Fibroblast of mammary gland (primary cell): Measurements from ENCODE around the gene GCN1.

Experiments
- DNase-seq: peaks from one replicate; pipeline ENCODE4 v3.0.0-alpha.2; 2010; ENCODE audit warnings: low read depth
- H3K4me3 ChIP-seq: 2 replicates; pipeline ENCODE4 v1.5.1; 2011; ENCODE audit warnings: low read depth, mild to moderate bottlenecking, low read length, moderate library complexity; ENCODE audit not compliant: control insufficient read depth
- TF ChIP-seq, protein P1 (sequence below): conservative IDR thresholded peaks from 2 replicates; pipeline ENCODE4 v1.5.1; 2011; ENCODE audit warnings: low read depth, low read length, inconsistent platforms; ENCODE audit not compliant: control insufficient read depth, insufficient read depth

The GCN1 gene

DNA sequence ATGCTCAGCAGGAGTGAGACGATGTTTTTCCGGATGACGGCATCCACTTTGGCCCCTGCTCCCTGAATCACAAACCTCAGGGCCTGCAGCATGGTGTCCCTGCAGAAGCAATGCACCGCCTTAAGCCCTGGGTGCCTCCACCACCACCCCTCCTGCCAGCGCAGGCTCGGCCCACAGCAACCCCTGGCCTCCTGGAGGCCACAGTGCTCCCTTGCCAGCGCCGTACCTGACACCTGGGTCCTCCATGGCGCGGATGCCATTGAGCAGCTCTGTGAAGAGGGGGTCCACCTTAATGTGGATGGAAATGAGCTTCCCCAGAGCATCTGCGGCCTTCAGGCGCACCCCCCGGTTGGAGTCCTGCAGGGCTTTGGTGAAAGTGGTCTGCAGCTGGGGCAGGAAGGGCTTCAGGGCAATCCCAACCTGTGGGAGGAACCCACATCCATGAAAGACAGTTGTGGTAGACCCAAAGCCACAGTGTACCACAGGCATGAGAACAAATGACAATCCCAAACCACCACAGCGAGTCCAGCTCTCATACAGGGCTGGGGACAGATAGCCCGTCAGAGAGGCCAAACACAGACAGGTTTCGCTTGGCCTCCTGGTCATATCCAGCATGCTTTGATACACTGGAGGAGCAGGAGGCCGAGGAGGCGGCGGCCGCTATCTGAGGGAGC, 60.1 kb downstream of the GCN1 start:
- TF ChIP-seq, protein P1, sequence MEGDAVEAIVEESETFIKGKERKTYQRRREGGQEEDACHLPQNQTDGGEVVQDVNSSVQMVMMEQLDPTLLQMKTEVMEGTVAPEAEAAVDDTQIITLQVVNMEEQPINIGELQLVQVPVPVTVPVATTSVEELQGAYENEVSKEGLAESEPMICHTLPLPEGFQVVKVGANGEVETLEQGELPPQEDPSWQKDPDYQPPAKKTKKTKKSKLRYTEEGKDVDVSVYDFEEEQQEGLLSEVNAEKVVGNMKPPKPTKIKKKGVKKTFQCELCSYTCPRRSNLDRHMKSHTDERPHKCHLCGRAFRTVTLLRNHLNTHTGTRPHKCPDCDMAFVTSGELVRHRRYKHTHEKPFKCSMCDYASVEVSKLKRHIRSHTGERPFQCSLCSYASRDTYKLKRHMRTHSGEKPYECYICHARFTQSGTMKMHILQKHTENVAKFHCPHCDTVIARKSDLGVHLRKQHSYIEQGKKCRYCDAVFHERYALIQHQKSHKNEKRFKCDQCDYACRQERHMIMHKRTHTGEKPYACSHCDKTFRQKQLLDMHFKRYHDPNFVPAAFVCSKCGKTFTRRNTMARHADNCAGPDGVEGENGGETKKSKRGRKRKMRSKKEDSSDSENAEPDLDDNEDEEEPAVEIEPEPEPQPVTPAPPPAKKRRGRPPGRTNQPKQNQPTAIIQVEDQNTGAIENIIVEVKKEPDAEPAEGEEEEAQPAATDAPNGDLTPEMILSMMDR: no peak
- no peak for DNase-seq
- no peak overlapping the region for H3K4me3 ChIP-seq

DNA sequence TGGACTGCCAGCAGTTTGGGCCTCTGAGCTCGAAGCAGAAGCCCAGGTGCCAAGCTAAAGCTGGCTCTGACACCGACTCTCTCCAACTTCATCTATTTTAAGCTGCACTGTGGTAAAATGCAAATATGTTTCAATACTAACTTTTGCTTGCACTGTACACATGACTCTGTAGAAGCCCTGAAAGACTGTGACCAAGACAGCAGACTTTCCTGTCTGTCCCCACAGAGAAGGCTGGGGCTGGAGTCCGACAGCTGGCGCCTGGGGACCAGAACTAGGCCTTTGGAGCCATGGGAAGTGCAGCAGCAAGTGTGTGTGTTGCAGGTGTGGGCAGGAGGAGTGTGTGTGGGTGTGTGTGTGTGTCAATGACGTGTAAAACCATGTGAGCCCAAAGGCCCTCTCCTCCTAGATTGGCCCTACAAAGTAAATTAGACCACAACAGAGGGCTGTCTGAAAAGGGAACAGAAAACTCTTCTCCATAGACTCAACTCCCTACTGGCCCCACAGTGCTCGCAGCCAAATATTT, 61.6 kb downstream of the GCN1 start:
- TF ChIP-seq, protein P1: no peak
- DNase-seq: no peak
- H3K4me3 ChIP-seq: no peak overlapping the region

DNA sequence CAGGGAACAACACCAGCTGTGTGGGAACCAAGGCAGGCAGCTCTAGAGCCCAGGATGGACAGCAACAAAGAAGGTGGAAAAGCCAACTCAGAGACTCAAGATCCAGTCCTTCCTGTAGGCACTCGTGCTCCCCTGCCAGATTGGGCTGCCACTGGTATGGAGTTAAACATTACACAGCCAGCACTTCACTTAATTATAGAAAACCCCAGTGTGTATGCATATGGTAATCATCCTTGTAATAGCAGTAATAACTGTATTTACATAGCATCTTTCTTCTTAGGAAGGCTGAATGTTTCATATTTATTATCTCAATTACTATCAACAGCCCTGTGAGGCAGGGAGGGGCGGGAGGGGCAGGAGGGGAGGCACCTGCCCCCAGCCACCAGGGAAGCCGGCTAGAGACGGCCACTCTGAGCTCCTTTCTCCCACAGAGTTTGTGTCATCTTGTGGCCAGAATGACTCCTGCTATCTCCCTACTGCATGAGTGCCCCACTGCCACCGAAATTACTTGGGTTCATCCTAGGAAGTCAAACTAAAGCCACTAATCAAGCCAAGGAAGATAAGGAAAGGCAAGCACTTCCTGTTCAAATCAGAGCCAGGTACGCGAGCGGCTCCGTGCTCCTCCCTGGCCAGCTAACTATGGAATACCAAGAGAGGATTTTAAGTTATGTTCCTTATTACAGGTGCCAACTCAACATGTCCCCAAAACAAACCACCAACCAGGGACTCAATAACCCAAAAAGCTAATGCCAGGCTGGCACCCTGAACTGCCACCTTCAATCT, 62.3 kb downstream of the GCN1 start:
- no peak overlapping the region for H3K4me3 ChIP-seq
- no peak for DNase-seq
- TF ChIP-seq, protein P1: no peak

DNA sequence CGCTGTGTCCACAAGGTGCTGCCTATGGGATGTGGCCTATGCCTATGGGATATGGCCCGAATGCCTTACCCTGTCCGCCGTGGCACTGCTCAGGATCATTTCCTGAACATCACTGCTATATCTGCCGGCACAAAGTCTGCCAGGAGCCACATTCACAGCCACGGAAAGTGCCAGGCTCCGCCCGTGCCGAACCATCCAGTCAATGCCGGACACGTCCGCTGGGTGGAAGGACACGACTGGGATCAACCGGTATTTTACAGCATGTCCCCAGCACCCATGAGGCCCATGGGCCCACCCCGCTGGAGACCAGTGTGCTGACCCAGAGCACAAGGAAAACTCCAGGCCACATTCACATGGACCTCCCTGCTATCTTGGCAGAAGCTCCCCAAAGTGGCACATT, 63.4 kb downstream of the GCN1 start:
- H3K4me3 ChIP-seq: no peak overlapping the region
- DNase-seq: no peak
- TF ChIP-seq, protein P1: no peak

DNA sequence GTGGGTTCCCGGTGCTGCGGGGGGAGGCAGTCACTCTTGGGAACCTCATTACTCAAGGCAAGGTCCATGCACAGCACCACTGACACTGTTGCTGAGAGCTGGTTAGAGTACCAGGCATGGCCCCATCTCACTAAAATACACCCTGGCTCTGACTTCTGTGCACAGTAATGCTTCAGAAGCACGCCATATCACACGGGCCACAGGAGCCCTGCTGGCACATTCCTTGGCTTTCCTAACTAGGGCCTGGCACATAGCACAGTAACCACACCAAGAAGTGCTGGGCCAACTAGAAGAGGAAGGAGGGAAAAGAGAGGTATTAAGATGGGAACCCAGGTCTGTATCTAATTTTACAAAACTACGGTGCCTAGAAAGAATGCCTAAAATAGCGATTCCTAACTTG, 64.5 kb downstream of the GCN1 start:
- H3K4me3 ChIP-seq: no peak overlapping the region
- DNase-seq: no peak
- TF ChIP-seq, protein P1: no peak

DNA sequence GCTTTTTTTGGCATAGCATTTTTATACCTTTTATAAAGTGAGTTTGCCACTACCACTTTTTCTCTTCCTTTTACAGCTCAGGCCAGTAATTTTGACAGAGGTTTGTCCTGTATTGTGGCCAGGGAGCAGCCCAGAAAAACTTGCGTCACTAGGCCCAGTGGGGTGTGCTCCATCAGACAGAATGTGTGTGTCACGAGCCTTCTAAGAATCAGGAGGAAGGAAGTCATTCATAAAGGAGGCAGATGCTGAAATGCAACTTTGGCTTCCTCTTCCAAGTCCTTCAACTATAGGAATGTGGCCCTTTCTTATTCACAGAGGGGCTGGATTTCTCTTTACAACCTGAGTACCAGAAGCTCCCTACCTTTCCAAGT, 67.9 kb downstream of the GCN1 start:
- DNase-seq: peak; percentile 72
- no peak overlapping the region for H3K4me3 ChIP-seq
- TF ChIP-seq, protein P1: no peak
